ENCODE data around the gene HTR4.

HTR4 gene

GRCh38 chr5:148607406-148607805 is 46.9 kb downstream of the HTR4 start:
- ChIA-PET CTCF (no interaction called here), POLR2A (ENCODE audit: low non-redundant PET) (no interaction called here)
- TF ChIP-seq CTCF (conservative IDR thresholded peaks at IDR 0.05; ENCODE audit: low read depth): no peak
- no peak overlapping the region for H3K27ac ChIP-seq
- DNase-seq (ENCODE audit: low spot score): no peak

GRCh38 chr5:148606296-148606695 is 48.0 kb downstream of the HTR4 start:
- no peak for DNase-seq (ENCODE audit: low spot score)
- ChIA-PET CTCF (no interaction called here), POLR2A (ENCODE audit: low non-redundant PET) (no interaction called here)
- no peak for TF ChIP-seq CTCF (conservative IDR thresholded peaks at IDR 0.05; ENCODE audit: low read depth)
- H3K27ac ChIP-seq: no peak overlapping the region

GRCh38 chr5:148599187-148599586 is 55.1 kb downstream of the HTR4 start:
- DNase-seq (ENCODE audit: low spot score): no peak
- no peak overlapping the region for H3K27ac ChIP-seq
- TF ChIP-seq CTCF (conservative IDR thresholded peaks at IDR 0.05; ENCODE audit: low read depth): no peak
- CTCF ChIA-PET: interaction anchor here (0.7 kb wide), 1 partner anchor 1349 kb away, joined by 5 read pairs; no protein-coding TSS in a partner anchor
- POLR2A ChIA-PET (ENCODE audit: low non-redundant PET): no interaction called here

- no peak for TF ChIP-seq CTCF (conservative IDR thresholded peaks at IDR 0.05; ENCODE audit: low read depth)
- POLR2A ChIA-PET (ENCODE audit: low non-redundant PET): no interaction called here
- DNase-seq (ENCODE audit: low spot score): no peak
- CTCF ChIA-PET: no interaction called here
- H3K27ac ChIP-seq: no peak overlapping the region
Measured at GRCh38 chr5:148595697-148596096, 58.6 kb downstream of the HTR4 start.

GRCh38 chr5:148586796-148587195 is 67.5 kb downstream of the HTR4 start:
- TF ChIP-seq CTCF (conservative IDR thresholded peaks at IDR 0.05; ENCODE audit: low read depth): no peak

GRCh38 chr5:148585988-148586387 is 68.3 kb downstream of the HTR4 start:
- POLR2A ChIA-PET (ENCODE audit: low non-redundant PET): no interaction called here
- no peak for TF ChIP-seq CTCF (conservative IDR thresholded peaks at IDR 0.05; ENCODE audit: low read depth)
- CTCF ChIA-PET: interaction anchor here (0.6 kb wide), 1 partner anchor 21 kb away, joined by 4 read pairs; no protein-coding TSS in a partner anchor
- no peak for DNase-seq (ENCODE audit: low spot score)
- no peak overlapping the region for H3K27ac ChIP-seq

More at GRCh38 chr5:148586796-148587195, 67.5 kb downstream of the HTR4 start:
- no peak overlapping the region for H3K27ac ChIP-seq
- ChIA-PET POLR2A (ENCODE audit: low non-redundant PET) (no interaction called here), CTCF (interaction anchor here (0.5 kb wide), 1 partner anchor 46 kb away, joined by 3 read pairs; no protein-coding TSS in a partner anchor)
- no peak for DNase-seq (ENCODE audit: low spot score)

GRCh38 chr5:148584103-148584502 is 70.2 kb downstream of the HTR4 start:
- CTCF ChIA-PET: no interaction called here
- DNase-seq (ENCODE audit: low spot score): no peak
- no peak for TF ChIP-seq CTCF (conservative IDR thresholded peaks at IDR 0.05; ENCODE audit: low read depth)
- POLR2A ChIA-PET (ENCODE audit: low non-redundant PET): interaction anchor here (0.7 kb wide), 1 partner anchor 8 kb away, joined by 3 read pairs; no protein-coding TSS in a partner anchor
- H3K27ac ChIP-seq: no peak overlapping the region
